Adipose tissue (tissue), 3 donors: ENCODE measurements around the gene GPR150. TPM values are rescaled to one million over a fixed set of nuclear protein-coding genes. Genes with fewer than 3 reads are reported as not detected.

Experiments used
- H3K27ac ChIP-seq: one replicate; pipeline ENCODE4 v1.5.1; 2013; ENCODE audit warnings: low read depth, low read length
- whole genome bisulfite sequencing, 3 donors: extraction: QIAGEN DNeasy Blood & Tissue Kit; methylation state at CpG; one replicate each; pipeline ENCODE4 v1.1.7; 2013; 5-methylcytosine and 5-hydroxymethylcytosine counted together
- polyA plus RNA-seq, 3 donors: library from polyadenylated mRNA; stranded (reverse); fragments of 200-250 nt; gene quantifications; one replicate each; pipeline ENCODE4 v1.2.3, GENCODE V29; 2013
- donor health status: healthy with polysubstance abuse.
- donor health status: Bipolar disorder and iron deficiency.
- donor health status: healthy.

GPR150 gene
- polyA plus RNA-seq, 3 donors = 0.25 to 5.5 TPM; not detected in 1

DNA sequence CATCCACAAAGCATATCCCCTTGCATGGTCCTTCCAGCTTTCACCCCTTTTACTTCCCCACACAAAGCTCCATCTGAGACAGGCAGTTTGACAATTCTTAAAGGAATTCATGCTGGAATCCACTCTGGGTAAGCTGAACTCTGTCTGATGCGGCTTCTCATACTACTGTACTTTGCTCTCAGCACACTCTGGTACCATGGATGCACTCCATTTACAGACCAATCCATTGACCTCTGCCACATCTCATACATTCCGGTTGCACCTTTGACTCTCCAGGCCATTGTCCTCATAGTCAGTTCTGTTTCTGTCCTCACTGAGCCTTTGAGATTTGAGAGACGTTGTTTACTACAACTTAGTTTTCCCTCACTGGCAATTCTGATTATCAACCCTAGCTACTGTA, 50.7 kb downstream of the GPR150 start:
- H3K27ac ChIP-seq = no peak overlapping the region
- WGBS, 3 donors = 94 to 95% (median 94%) methylated on average over 3 of the region's 3 CpGs

Other genes with a start within 250 kb of the GPR150 start
- under 1 TPM in 1 of 3 donors, not detected in 2; 0.15 TPM for gene FAM81B, start 228.7 kb upstream of the GPR150 start, polyA plus RNA-seq
- gene SKIC3, start 65.1 kb upstream of the GPR150 start, polyA plus RNA-seq = 10 to 100 TPM; 17.2 to 21.0 (median 20.0) TPM
- 1 to 10 TPM; 1.3 to 4.1 (median 1.9) TPM for gene ARSK, start 65.0 kb upstream of the GPR150 start, polyA plus RNA-seq
- gene RFESD, start 26.7 kb downstream of the GPR150 start, polyA plus RNA-seq = 1 to 10 TPM; 1.0 to 4.4 (median 2.1) TPM
- gene SPATA9, start 62.9 kb downstream of the GPR150 start, polyA plus RNA-seq = 1 to 10 TPM in 1 of 3 donors, under 1 TPM in 2; 0.59 to 7.0 (median 0.67) TPM
- gene RHOBTB3, start 111.2 kb downstream of the GPR150 start, polyA plus RNA-seq = 10 to 100 TPM; 75.1 to 81.4 (median 77.9) TPM
- gene GLRX, start 202.6 kb downstream of the GPR150 start, polyA plus RNA-seq = 100 to 1,000 TPM in 2 of 3 donors, 10 to 100 TPM in 1; 28.6 to 212 (median 201) TPM